Trophoblast cell (in vitro differentiated cells and primary cell): ENCODE data around the gene ATP6AP1.

ENCODE experiments used
- DNase-seq, 2 donors: peaks; one replicate each; pipeline ENCODE4 v3.0.0-alpha.2; 2016
- H2AFZ ChIP-seq: 2 replicates; pipeline ENCODE4 v1.6.1; 2013; ENCODE audit warnings: low read length, moderate library complexity, mild to moderate bottlenecking; ENCODE audit not compliant: insufficient read depth, poor library complexity
- H2AK5ac ChIP-seq: 2 replicates; pipeline ENCODE4 v1.6.1; 2013; ENCODE audit warnings: mild to moderate bottlenecking, low read length
- H2BK120ac ChIP-seq: 2 replicates; pipeline ENCODE4 v1.6.1; 2013; ENCODE audit warnings: low read length, mild to moderate bottlenecking, moderate library complexity; ENCODE audit not compliant: insufficient read depth, poor library complexity
- H2BK12ac ChIP-seq: 2 replicates; pipeline ENCODE4 v1.6.1; 2013; ENCODE audit warnings: mild to moderate bottlenecking, low read length, moderate library complexity
- H2BK5ac ChIP-seq: 2 replicates; pipeline ENCODE4 v1.6.1; 2013; ENCODE audit warnings: low read length, low read depth, moderate library complexity, mild to moderate bottlenecking; ENCODE audit not compliant: poor library complexity
- H3K14ac ChIP-seq: 2 replicates; pipeline ENCODE4 v1.6.1; 2013; ENCODE audit warnings: mild to moderate bottlenecking, low read length
- H3K18ac ChIP-seq: 2 replicates; pipeline ENCODE4 v1.6.1; 2013; ENCODE audit warnings: mild to moderate bottlenecking, low read length
- H3K23ac ChIP-seq: 2 replicates; pipeline ENCODE4 v1.6.1; 2013; ENCODE audit warnings: low read length
- H3K27ac ChIP-seq: 2 replicates; pipeline ENCODE4 v1.5.1; 2013; ENCODE audit warnings: low read depth, mild to moderate bottlenecking, inconsistent platforms, low read length, moderate library complexity
- H3K27me3 ChIP-seq: 2 replicates; pipeline ENCODE4 v1.6.1; 2013; ENCODE audit warnings: inconsistent platforms, mild to moderate bottlenecking, low read length, moderate library complexity; ENCODE audit not compliant: insufficient read depth
- H3K36me3 ChIP-seq, 2 experiments: 1 replicate in 1 of 2; 2 replicates in 1 of 2; pipeline ENCODE4 v1.6.1; 2013; ENCODE audit warnings: low read length in 2 of 2, mild to moderate bottlenecking in 2 of 2, moderate library complexity in 1 of 2; ENCODE audit not compliant: insufficient read depth in 2 of 2, control insufficient read depth in 1 of 2
- H3K4ac ChIP-seq: 2 replicates; pipeline ENCODE4 v1.6.1; 2013; ENCODE audit warnings: low read depth, mild to moderate bottlenecking, low read length, moderate library complexity
- H3K4me1 ChIP-seq, 2 experiments: 1 replicate in 1 of 2; 2 replicates in 1 of 2; pipeline ENCODE4 v1.6.1; 2013; ENCODE audit warnings: low read length in 2 of 2, mild to moderate bottlenecking in 2 of 2, moderate library complexity in 1 of 2; ENCODE audit not compliant: insufficient read depth in 2 of 2, control insufficient read depth in 1 of 2
- H3K4me2 ChIP-seq: 2 replicates; pipeline ENCODE4 v1.6.1; 2013; ENCODE audit warnings: inconsistent platforms, mild to moderate bottlenecking, low read length, moderate library complexity
- H3K4me3 ChIP-seq: 2 replicates; pipeline ENCODE4 v1.5.1; 2013; ENCODE audit warnings: mild to moderate bottlenecking, low read depth, low read length, inconsistent platforms
- H3K79me1 ChIP-seq: one replicate; pipeline ENCODE4 v1.6.1; 2013; ENCODE audit warnings: low read length
- H3K79me2 ChIP-seq: 2 replicates; pipeline ENCODE4 v1.6.1; 2013; ENCODE audit warnings: low read length, mild to moderate bottlenecking; ENCODE audit not compliant: control insufficient read depth, insufficient read depth, poor library complexity
- H3K9ac ChIP-seq: 2 replicates; pipeline ENCODE4 v1.6.1; 2013; ENCODE audit warnings: mild to moderate bottlenecking, low read length
- H3K9me3 ChIP-seq: 2 replicates; pipeline ENCODE4 v1.6.1; 2013; ENCODE audit warnings: low read depth, mild to moderate bottlenecking, control low read depth, inconsistent platforms, low read length; ENCODE audit not compliant: insufficient read depth
- H4K12ac ChIP-seq: 2 replicates; pipeline ENCODE4 v1.6.1; 2013; ENCODE audit warnings: low read depth, mild to moderate bottlenecking, low read length, moderate library complexity
- H4K8ac ChIP-seq: 2 replicates; pipeline ENCODE4 v1.6.1; 2013; ENCODE audit warnings: low read depth, mild to moderate bottlenecking, low read length, moderate library complexity
- H4K91ac ChIP-seq: one replicate; pipeline ENCODE4 v1.6.1; 2013; ENCODE audit warnings: low read depth, mild to moderate bottlenecking, low read length, moderate library complexity
- WGBS: extraction: QIAGEN DNeasy Blood & Tissue Kit; methylation state at CpG from one replicate; pipeline ENCODE4 v1.1.7; 2013; ENCODE audit warnings: missing lambda C conversion rate; ENCODE audit not compliant: insufficient read length, insufficient coverage; ENCODE audit errors: extremely low coverage; 5-methylcytosine and 5-hydroxymethylcytosine counted together

ATP6AP1 gene

DNA sequence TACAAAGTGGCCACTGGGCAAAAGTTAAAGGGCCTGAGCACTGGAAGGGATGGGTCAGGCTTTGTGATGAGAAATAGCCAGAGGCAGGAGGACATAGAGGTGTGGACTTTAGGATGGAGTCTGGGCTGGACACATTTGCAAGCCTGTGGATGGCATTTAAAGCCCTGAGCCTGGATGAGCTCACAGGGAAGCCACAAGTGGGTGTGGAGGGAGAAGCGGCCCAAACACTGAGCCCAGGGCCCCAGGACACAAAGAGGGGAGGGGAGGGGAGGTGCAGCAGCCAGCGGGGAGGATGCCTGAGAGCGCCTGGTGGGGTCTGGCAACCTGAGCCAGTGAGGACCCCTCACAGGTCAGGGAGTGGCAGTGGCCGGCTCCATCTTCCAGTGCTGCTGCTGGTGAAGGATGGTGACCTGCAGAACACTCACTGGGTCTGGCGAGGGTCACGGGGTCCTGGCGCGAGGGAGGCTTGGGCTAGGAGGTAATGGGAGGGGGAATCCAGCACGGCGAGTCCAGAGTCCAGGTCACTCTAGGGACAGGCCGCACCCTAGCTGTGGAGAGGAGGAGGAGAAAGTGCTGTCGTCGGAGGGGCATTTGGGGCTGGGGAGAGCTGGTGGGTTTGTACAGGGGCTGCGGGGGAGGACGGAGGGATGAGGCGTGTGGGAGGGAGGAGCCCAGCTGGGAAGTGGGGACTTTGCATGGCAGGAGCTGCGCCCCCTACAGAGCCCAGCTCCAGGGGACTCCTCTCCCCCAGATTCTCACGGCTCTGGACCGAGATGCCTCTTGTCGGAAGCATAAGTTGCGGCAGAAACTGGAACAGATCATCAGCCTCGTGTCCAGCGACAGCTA, 43.6 kb downstream of the ATP6AP1 start:
- H3K27me3 ChIP-seq = no peaks in the 10 kb centered on the region
- no peak overlapping the region for H3K23ac ChIP-seq
- no peak overlapping the region for H3K18ac ChIP-seq
- H2AFZ ChIP-seq = no peak overlapping the region
- H4K8ac ChIP-seq = no peak overlapping the region
- no peak overlapping the region for H4K91ac ChIP-seq
- H3K4me2 ChIP-seq = no peak overlapping the region
- no peak overlapping the region for H3K14ac ChIP-seq
- no peak overlapping the region for H4K12ac ChIP-seq
- WGBS = no CpG with 5 or more reads among the region's 23 CpGs
- no peak for DNase-seq
- H3K9ac ChIP-seq = no peak overlapping the region
- no peak overlapping the region for H3K4me3 ChIP-seq
- H2AK5ac ChIP-seq = no peak overlapping the region
- no peak overlapping the region for H2BK120ac ChIP-seq
- no peaks in the 10 kb centered on the region for H3K79me2 ChIP-seq
- H3K27ac ChIP-seq = no peak overlapping the region
- H3K79me1 ChIP-seq = no peaks in the 10 kb centered on the region
- peaks cover 67 to 70% of the 10 kb centered on the region in 2 experiments for H3K36me3 ChIP-seq
- no peaks in the 10 kb centered on the region for H3K9me3 ChIP-seq
- H3K4ac ChIP-seq = no peak overlapping the region
- no peak overlapping the region for H2BK12ac ChIP-seq
- H2BK5ac ChIP-seq = no peak overlapping the region
- H3K4me1 ChIP-seq = no peaks in the 10 kb centered on the region

DNA sequence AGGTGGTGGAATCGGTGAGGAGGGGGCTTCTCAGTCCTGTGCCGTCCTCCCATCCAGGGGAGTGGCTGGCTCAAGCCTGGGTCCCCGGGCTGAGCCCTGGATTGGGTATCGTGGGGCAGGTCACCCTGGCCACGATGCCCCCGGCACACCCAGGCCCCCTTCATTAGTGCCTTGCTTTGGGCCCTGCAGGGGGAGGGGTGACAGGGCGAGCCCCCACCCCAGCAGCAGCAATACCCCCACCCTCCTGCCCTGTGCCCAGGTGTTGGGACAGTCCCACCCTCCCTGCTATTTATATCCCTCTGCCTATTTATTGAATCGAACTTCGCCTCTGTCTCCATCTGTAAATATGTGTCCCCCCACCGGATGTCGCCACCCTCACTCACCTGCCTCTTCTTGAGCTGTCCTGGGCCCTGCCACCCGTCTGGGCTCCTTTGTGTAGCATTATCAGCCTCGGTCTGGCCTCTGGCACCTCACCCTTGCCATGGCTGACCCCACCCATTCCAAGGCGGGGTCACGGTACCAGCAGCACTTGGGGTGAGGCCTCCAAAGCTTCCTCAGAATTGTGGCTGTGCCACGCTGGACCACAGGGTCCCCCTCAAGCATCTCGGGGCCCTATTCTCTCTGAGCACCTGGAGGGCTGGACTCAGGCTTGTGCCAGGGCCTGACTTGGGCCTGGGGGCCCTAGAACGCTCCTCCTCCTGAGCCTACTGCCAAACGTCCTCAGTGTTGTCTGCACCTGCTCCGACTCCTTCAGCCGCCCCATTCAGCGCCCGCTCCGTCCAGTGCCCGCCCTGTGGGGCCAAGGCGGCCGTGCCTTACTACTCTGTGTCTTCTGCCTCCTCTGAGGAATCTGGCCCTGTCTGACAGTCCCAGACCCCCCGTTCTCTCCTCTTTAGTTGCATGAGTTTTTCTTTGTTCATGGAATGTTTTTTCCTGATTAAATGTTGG, 44.5 kb downstream of the ATP6AP1 start:
- H3K27ac ChIP-seq = no peak overlapping the region
- H3K23ac ChIP-seq = no peak overlapping the region
- no peak overlapping the region for H2AFZ ChIP-seq
- H4K12ac ChIP-seq = no peak overlapping the region
- H3K9me3 ChIP-seq = no peaks in the 10 kb centered on the region
- no CpG with 5 or more reads among the region's 28 CpGs for WGBS
- no peak overlapping the region for H4K91ac ChIP-seq
- no peaks in the 10 kb centered on the region for H3K79me2 ChIP-seq
- H3K4me1 ChIP-seq = no peaks in the 10 kb centered on the region
- H2BK120ac ChIP-seq = no peak overlapping the region
- no peak overlapping the region for H2BK12ac ChIP-seq
- no peak overlapping the region for H3K14ac ChIP-seq
- no peak for DNase-seq
- no peak overlapping the region for H3K4ac ChIP-seq
- no peak overlapping the region for H3K18ac ChIP-seq
- H2BK5ac ChIP-seq = no peak overlapping the region
- no peak overlapping the region for H2AK5ac ChIP-seq
- H3K4me3 ChIP-seq = no peak overlapping the region
- H3K27me3 ChIP-seq = no peaks in the 10 kb centered on the region
- H3K36me3 ChIP-seq = peaks cover 59 to 62% of the 10 kb centered on the region in 2 experiments
- H3K4me2 ChIP-seq = no peak overlapping the region
- no peak overlapping the region for H3K9ac ChIP-seq
- H3K79me1 ChIP-seq = no peaks in the 10 kb centered on the region
- H4K8ac ChIP-seq = no peak overlapping the region

DNA sequence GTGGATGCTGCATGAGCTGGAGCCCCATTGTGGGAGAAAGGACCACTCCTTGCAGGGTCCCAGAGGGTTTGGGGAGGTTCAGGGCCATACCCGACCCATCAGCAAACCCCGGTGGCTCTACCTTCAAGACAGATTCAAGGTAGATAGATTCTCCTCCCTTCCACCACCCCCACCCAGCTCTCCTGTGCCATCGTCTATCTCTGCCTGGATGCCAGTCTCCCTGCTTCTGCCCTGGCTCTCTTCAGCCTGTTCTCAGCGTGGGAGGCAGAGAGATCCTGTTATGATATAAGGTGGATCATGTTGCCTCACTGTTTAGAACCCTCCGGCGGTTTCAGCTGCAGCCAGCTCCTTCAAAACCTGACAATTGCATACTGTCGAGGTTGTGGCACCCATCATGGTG, 45.2 kb downstream of the ATP6AP1 start:
- no CpG with 5 or more reads among the region's 7 CpGs for WGBS
- no peak overlapping the region for H2BK5ac ChIP-seq
- no peak overlapping the region for H3K4me3 ChIP-seq
- H2BK12ac ChIP-seq = no peak overlapping the region
- peaks cover 52 to 54% of the 10 kb centered on the region in 2 experiments for H3K36me3 ChIP-seq
- DNase-seq = no peak
- H3K18ac ChIP-seq = no peak overlapping the region
- H2BK120ac ChIP-seq = no peak overlapping the region
- no peaks in the 10 kb centered on the region for H3K79me2 ChIP-seq
- H3K9ac ChIP-seq = no peak overlapping the region
- no peak overlapping the region for H4K12ac ChIP-seq
- H4K91ac ChIP-seq = no peak overlapping the region
- H3K79me1 ChIP-seq = no peaks in the 10 kb centered on the region
- no peaks in the 10 kb centered on the region for H3K27me3 ChIP-seq
- H4K8ac ChIP-seq = no peak overlapping the region
- H3K4me1 ChIP-seq = peaks cover 0 to 3% of the 10 kb centered on the region in 2 experiments
- H3K4me2 ChIP-seq = no peak overlapping the region
- H3K4ac ChIP-seq = no peak overlapping the region
- H3K9me3 ChIP-seq = no peaks in the 10 kb centered on the region
- no peak overlapping the region for H3K27ac ChIP-seq
- H2AK5ac ChIP-seq = no peak overlapping the region
- no peak overlapping the region for H2AFZ ChIP-seq
- H3K23ac ChIP-seq = no peak overlapping the region
- H3K14ac ChIP-seq = no peak overlapping the region

DNA sequence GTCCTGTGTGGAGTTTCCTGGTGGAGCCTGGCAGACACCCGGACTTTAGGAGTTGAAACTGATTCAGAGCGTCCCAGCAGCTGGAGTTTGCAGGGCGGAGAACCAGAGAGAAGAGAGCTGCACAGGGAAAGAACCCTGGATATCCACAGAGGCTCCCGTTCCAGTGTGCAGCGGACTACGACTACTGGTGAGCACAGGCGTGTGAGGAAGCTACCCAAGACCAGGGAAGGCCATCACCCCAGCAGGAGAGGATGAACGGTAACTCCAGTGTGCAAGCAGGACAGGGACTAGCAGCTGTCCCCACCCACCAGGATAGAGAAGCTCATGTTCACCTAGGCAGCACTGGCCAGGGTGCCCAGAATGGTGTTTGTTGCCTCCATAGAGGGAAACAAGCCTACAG, 48.3 kb downstream of the ATP6AP1 start:
- peaks cover 5% of the 10 kb centered on the region in 2 experiments for H3K4me1 ChIP-seq
- no peak overlapping the region for H3K27ac ChIP-seq
- no peaks in the 10 kb centered on the region for H3K27me3 ChIP-seq
- no peak for DNase-seq
- no peak overlapping the region for H3K4ac ChIP-seq
- no peak overlapping the region for H2BK5ac ChIP-seq
- H2AK5ac ChIP-seq = no peak overlapping the region
- no peak overlapping the region for H3K9ac ChIP-seq
- H4K12ac ChIP-seq = no peak overlapping the region
- no peak overlapping the region for H4K91ac ChIP-seq
- H2BK120ac ChIP-seq = no peak overlapping the region
- peaks cover 5% of the 10 kb centered on the region for H3K79me1 ChIP-seq
- H3K14ac ChIP-seq = no peak overlapping the region
- no peak overlapping the region for H3K18ac ChIP-seq
- H4K8ac ChIP-seq = no peak overlapping the region
- H3K36me3 ChIP-seq = peaks cover 20 to 23% of the 10 kb centered on the region in 2 experiments
- H2AFZ ChIP-seq = no peak overlapping the region
- H3K9me3 ChIP-seq = no peaks in the 10 kb centered on the region
- H2BK12ac ChIP-seq = no peak overlapping the region
- no peak overlapping the region for H3K4me3 ChIP-seq
- H3K23ac ChIP-seq = no peak overlapping the region
- WGBS = no CpG with 5 or more reads among the region's 8 CpGs
- no peaks in the 10 kb centered on the region for H3K79me2 ChIP-seq
- no peak overlapping the region for H3K4me2 ChIP-seq
